PC-3 (cell line): ENCODE measurements around the gene RIOK2. TPM values are rescaled to one million over a fixed set of nuclear protein-coding genes. Genes with fewer than 3 reads are reported as not detected.

ENCODE experiments used
- ATAC-seq: fragments of 200-7000 bp; cut with Tn5 transposase; 2 replicates; pipeline ENCODE4 v1.9.1; 2020; ENCODE audit warnings: mild to moderate bottlenecking, moderate library complexity
- BruUV-seq: library from RNA; stranded (reverse); fragments of 400-500 nt; replicated peaks from 2 replicates; lab custom pipeline; 2021; lab: Mats Ljungman, UMichigan
- CTCF ChIA-PET: fragments of 300-600 bp; sonication (Branson Sonifier 250); formaldehyde crosslinking; loops from one replicate; lab custom pipeline; 2022; ENCODE audit warnings: antibody characterized with exemption; lab: Charles Lee
- POLR2A ChIA-PET: fragments of 300-600 bp; sonication (Branson Sonifier 250); formaldehyde crosslinking; loops from one replicate; lab custom pipeline; 2022; ENCODE audit warnings: antibody characterized with exemption; ENCODE audit not compliant: unreplicated experiment; lab: Charles Lee
- DNase-seq: peaks from one replicate; pipeline ENCODE4 v3.0.0-alpha.2; 2015
- H2AFZ ChIP-seq: fragments of 300-600 bp; sonication (generic); 2 replicates; pipeline ENCODE4 v1.6.0; 2016; ENCODE audit warnings: antibody characterized with exemption, low read length
- H3F3A ChIP-seq: fragments of 300-600 bp; sonication (generic); one replicate; pipeline ENCODE4 v1.6.0; 2017; ENCODE audit warnings: antibody characterized with exemption, low read length, control low read depth, mild to moderate bottlenecking; ENCODE audit not compliant: unreplicated experiment
- H3K27ac ChIP-seq: fragments of 300-600 bp; sonication (generic); 2 replicates; pipeline ENCODE4 v1.5.1; 2016; ENCODE audit warnings: mild to moderate bottlenecking, low read length
- H3K27me3 ChIP-seq: fragments of 300-600 bp; sonication (generic); 2 replicates; pipeline ENCODE4 v1.6.1; 2016; ENCODE audit warnings: low read length, mixed read lengths
- H3K36me3 ChIP-seq: fragments of 300-600 bp; sonication (generic); 2 replicates; pipeline ENCODE4 v1.6.1; 2016; ENCODE audit warnings: low read depth, mixed run types, low read length, mixed read lengths
- H3K4me1 ChIP-seq: fragments of 300-600 bp; sonication (generic); 2 replicates; pipeline ENCODE4 v1.5.1; 2016; ENCODE audit warnings: low read length; ENCODE audit not compliant: insufficient read depth
- H3K4me2 ChIP-seq: fragments of 300-600 bp; sonication (generic); 2 replicates; pipeline ENCODE4 v1.6.0; 2016; ENCODE audit warnings: low read length
- H3K4me3 ChIP-seq: fragments of 300-600 bp; sonication (generic); 2 replicates; pipeline ENCODE4 v1.5.1; 2016; ENCODE audit warnings: mild to moderate bottlenecking, low read length, mixed read lengths
- H3K79me2 ChIP-seq: fragments of 300-600 bp; sonication (generic); 2 replicates; pipeline ENCODE4 v1.6.1; 2017; ENCODE audit warnings: low read length, mixed read lengths
- H3K9ac ChIP-seq: fragments of 300-600 bp; sonication (generic); 2 replicates; pipeline ENCODE4 v1.6.0; 2016; ENCODE audit warnings: mild to moderate bottlenecking, low read length
- H3K9me2 ChIP-seq: fragments of 300-600 bp; sonication (generic); replicated peaks from 2 replicates; pipeline ENCODE4 v1.6.1; 2016; ENCODE audit warnings: mixed run types, low read length, mixed read lengths
- H3K9me3 ChIP-seq: fragments of 300-600 bp; sonication (generic); 2 replicates; pipeline ENCODE4 v1.6.1; 2016; ENCODE audit warnings: low read length, mixed read lengths
- H4K20me1 ChIP-seq: fragments of 300-600 bp; sonication (generic); 2 replicates; pipeline ENCODE4 v1.6.1; 2016; ENCODE audit warnings: low read length, mixed read lengths
- CTCF ChIP-seq: fragments of 300-600 bp; sonication (generic); conservative IDR thresholded peaks from 2 replicates; pipeline ENCODE4 v1.5.1; 2017; ENCODE audit warnings: antibody characterized with exemption, low read depth, mild to moderate bottlenecking, low read length
- EZH2 ChIP-seq: fragments of 300-600 bp; sonication (generic); IDR thresholded peaks from one replicate; pipeline ENCODE4 v1.6.1; 2017; ENCODE audit warnings: antibody characterized with exemption, mild to moderate bottlenecking, low read length; ENCODE audit not compliant: unreplicated experiment
- EZH2phosphoT487 ChIP-seq: fragments of 300-600 bp; sonication (generic); IDR thresholded peaks from 2 replicates; pipeline ENCODE4 v1.6.1; 2018; ENCODE audit warnings: mild to moderate bottlenecking, antibody characterized with exemption, low read length, borderline replicate concordance
- intact Hi-C: fragments of 100-400 bp; cut with micrococcal nuclease; formaldehyde crosslinking; loops from 2 replicates; pipeline ENCODE4 v1.9.0; 2023
- total RNA-seq: library from RNA; depleted of rRNA; stranded (reverse); fragments of >200 nt; gene quantifications from 2 replicates; pipeline ENCODE4 v1.2.3, GENCODE V29; 2014

Gene RIOK2
- total RNA-seq, 1 experiment from 2014 or later = 16.1 TPM

DNA sequence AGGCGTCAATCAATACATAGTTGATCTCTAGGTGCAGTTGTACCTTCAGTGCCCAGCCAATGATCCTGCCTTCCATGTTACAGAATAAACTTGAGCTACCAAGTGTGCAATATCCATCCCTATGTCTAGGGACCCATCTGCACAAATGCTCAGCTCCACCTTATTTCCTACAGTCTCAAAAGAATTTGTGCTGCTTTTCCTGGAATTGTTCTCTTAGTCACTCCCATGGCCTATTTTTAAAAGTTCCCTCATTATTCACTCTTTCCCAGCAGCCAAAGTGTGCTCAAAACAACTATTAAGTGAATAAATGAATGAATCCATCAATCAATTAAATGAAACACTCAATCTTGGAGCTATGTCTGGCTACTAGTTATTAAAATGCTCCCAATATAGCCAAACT, 55.3 kb downstream of the RIOK2 start:
- Histone ChIP-seq H3F3A (no peaks in the 10 kb centered on the region), H2AFZ (no peak overlapping the region), H3K27ac (no peak overlapping the region), H3K4me3 (no peak overlapping the region), H3K27me3 (peaks cover 29% of the 10 kb centered on the region), H3K9me3 (no peaks in the 10 kb centered on the region), H3K36me3 (no peaks in the 10 kb centered on the region), H3K4me2 (no peak overlapping the region), H3K79me2 (no peaks in the 10 kb centered on the region), H3K4me1 (0 out of 2 replicates have a peak, but pooled peaks cover 10% of the 10 kb centered on the region), H3K9ac (no peak overlapping the region), H4K20me1 (no peaks in the 10 kb centered on the region), H3K9me2 (no peaks in the 10 kb centered on the region; the same call in 1 of the 2 replicates)
- BruUV-seq = no TSS peak
- DNase-seq (no peak), ATAC-seq (no peak)
- TF ChIP-seq EZH2phosphoT487 = no peak
- TF ChIP-seq EZH2 = no peak
- no peak for TF ChIP-seq CTCF
- POLR2A ChIA-PET = no interaction called here
- intact Hi-C loops = no loop called here
- CTCF ChIA-PET = no interaction called here

DNA sequence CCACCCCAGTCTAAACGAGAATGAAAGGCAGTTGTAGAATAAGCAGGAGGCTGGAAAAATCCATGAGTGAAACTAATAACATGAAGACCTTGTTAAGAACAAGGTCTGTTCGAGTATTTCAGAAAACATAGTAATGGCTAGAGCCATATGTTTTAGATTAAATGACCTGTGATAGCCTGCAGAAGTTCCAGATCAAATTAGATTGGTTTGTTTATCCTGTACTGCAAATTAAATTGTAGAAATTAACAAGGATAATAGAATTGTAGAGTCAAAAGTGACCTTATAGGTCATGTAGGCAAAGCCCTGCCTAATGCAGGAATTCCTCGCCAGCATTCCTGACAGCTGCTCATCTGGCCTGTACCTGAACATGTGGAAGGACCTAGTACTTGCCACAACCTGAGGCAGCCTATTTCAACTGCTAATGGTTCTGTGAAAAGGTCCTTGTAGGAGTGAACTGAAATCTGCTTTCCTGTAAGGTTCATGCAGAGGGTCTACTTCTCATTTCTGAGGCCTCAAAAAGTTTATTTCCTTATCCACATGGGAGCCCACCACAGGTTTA, 57.8 kb downstream of the RIOK2 start:
- ATAC-seq (no peak), DNase-seq (no peak)
- Histone ChIP-seq H3K9ac (no peak overlapping the region), H3K4me3 (no peak overlapping the region), H3K4me1 (0 out of 2 replicates have a peak, but pooled peaks cover 10% of the 10 kb centered on the region), H2AFZ (no peak overlapping the region), H3K4me2 (no peak overlapping the region), H3K27ac (no peak overlapping the region), H3K79me2 (no peaks in the 10 kb centered on the region), H3K9me2 (no peaks in the 10 kb centered on the region; the same call in 1 of the 2 replicates), H3F3A (no peaks in the 10 kb centered on the region), H4K20me1 (no peaks in the 10 kb centered on the region), H3K9me3 (no peaks in the 10 kb centered on the region), H3K27me3 (peaks cover 34% of the 10 kb centered on the region), H3K36me3 (no peaks in the 10 kb centered on the region)
- TF ChIP-seq CTCF (no peak), EZH2 (no peak), EZH2phosphoT487 (no peak)
- intact Hi-C loops = no loop called here
- POLR2A ChIA-PET = no interaction called here
- no TSS peak for BruUV-seq
- CTCF ChIA-PET = no interaction called here

- ChIA-PET POLR2A (no interaction called here), CTCF (interaction anchor here (0.5 kb wide), 1 partner anchor 83 kb away, joined by 7 read pairs; no protein-coding TSS in a partner anchor)
- Histone ChIP-seq H3K9me3 (no peaks in the 10 kb centered on the region), H3K36me3 (no peaks in the 10 kb centered on the region), H3F3A (no peaks in the 10 kb centered on the region), H3K9ac (no peak overlapping the region), H3K4me3 (no peak overlapping the region), H3K4me1 (0 out of 2 replicates have a peak, but pooled peaks cover 10% of the 10 kb centered on the region), H3K4me2 (no peak overlapping the region), H3K79me2 (no peaks in the 10 kb centered on the region), H4K20me1 (no peaks in the 10 kb centered on the region), H3K27ac (no peak overlapping the region), H2AFZ (no peak overlapping the region), H3K27me3 (peaks cover 28% of the 10 kb centered on the region), H3K9me2 (no peaks in the 10 kb centered on the region)
- no TSS peak for BruUV-seq
- intact Hi-C loops = no loop called here
- TF ChIP-seq EZH2 = no peak
- TF ChIP-seq CTCF = no peak
- no peak for TF ChIP-seq EZH2phosphoT487
- DNase-seq (peak; percentile 59), ATAC-seq (peak; percentile 29; the same call in 1 of the 2 replicates)
Observed at GRCh38 chr5:97124335-97124734, 58.7 kb downstream of the RIOK2 start.
